Tibial nerve (tissue), 4 donors: ENCODE data around the gene PHYKPL.

ENCODE experiments used
- CTCF ChIP-seq, 5 experiments: fragments of 200-600 bp in 3 of 5; fragments of 450-650 bp in 2 of 5; sonication (generic) in 3 of 5; IDR thresholded peaks; one replicate each; pipeline ENCODE4 v1.5.1; 2016 to 2019; ENCODE audit warnings: antibody characterized with exemption in 5 of 5, mild to moderate bottlenecking in 3 of 5, moderate library complexity in 2 of 5
- EP300 ChIP-seq, 2 donors: sonication (generic); formaldehyde crosslinking; IDR thresholded peaks; one replicate each; pipeline ENCODE4 v1.6.1; 2017; ENCODE audit warnings: antibody characterized with exemption in 2 of 2, mild to moderate bottlenecking in 1 of 2

- TF ChIP-seq CTCF (IDR thresholded peaks at IDR 0.05), result no peak
- TF ChIP-seq EP300 (IDR thresholded peaks at IDR 0.05), result no peak
Measured at GRCh38 chr5:178211095-178212048, 21.2 kb downstream of the PHYKPL start.
